Measurements from ENCODE around the gene CFAP46.

DNA sequence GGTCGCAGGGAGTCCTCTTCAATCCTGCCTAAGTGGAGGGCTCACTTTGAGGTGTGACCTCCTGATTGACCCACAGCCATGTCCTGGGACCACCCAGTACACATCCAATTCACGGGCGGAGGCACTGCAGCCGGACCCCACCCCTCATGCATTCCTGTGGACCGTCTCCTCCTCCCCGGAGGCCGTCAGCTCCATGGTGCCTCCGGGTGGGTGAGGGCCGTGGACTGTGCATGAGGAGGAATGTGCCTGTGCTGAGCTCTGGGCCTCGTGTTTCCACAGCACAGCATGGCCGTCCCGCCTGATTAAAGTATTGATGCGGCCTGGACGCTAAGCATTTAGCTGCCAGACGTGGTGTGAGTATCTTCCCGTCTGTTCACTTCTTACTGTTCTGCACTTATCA, 52.8 kb downstream of the CFAP46 start:
- TF ChIP-seq POLR2AphosphoS5 (IDR thresholded peaks at IDR 0.05) (no peak), EP300 (IDR thresholded peaks at IDR 0.05) (no peak), POLR2A (IDR thresholded peaks at IDR 0.05; ENCODE audit: low read depth) (no peak)
- TF ChIP-seq, protein P1, sequence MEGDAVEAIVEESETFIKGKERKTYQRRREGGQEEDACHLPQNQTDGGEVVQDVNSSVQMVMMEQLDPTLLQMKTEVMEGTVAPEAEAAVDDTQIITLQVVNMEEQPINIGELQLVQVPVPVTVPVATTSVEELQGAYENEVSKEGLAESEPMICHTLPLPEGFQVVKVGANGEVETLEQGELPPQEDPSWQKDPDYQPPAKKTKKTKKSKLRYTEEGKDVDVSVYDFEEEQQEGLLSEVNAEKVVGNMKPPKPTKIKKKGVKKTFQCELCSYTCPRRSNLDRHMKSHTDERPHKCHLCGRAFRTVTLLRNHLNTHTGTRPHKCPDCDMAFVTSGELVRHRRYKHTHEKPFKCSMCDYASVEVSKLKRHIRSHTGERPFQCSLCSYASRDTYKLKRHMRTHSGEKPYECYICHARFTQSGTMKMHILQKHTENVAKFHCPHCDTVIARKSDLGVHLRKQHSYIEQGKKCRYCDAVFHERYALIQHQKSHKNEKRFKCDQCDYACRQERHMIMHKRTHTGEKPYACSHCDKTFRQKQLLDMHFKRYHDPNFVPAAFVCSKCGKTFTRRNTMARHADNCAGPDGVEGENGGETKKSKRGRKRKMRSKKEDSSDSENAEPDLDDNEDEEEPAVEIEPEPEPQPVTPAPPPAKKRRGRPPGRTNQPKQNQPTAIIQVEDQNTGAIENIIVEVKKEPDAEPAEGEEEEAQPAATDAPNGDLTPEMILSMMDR (IDR thresholded peaks at IDR 0.05) = no peak
